K562 (cell line): ENCODE measurements around the gene NPHP1. TPM values are rescaled to one million over a fixed set of nuclear protein-coding genes. Genes with fewer than 3 reads are reported as not detected.

ENCODE experiments used
- ATAC-seq: fragments of 200-7000 bp; cut with Tn5 transposase; 3 replicates; pipeline ENCODE4 v1.9.1; 2020; ENCODE audit warnings: moderate library complexity
- BruUV-seq: library from RNA; stranded (reverse); fragments of 400-500 nt; replicated peaks from 2 replicates; lab custom pipeline; 2021; lab: Mats Ljungman, UMichigan
- CTCF ChIA-PET: fragments of 300-600 bp; formaldehyde crosslinking; extraction: SDS; loops from one replicate; lab custom pipeline; 2021; ENCODE audit warnings: low intra/inter-chr PET ratio; lab: Yijun Ruan, JAX
- POLR2A ChIA-PET: fragments of 300-600, 350-650 bp; sonication (Branson Sonifier 250); formaldehyde crosslinking; extraction: SDS; loops from one replicate; lab custom pipeline; 2021; ENCODE audit warnings: antibody characterized with exemption, inconsistent platforms; lab: Yijun Ruan, JAX
- DNase-seq, 4 experiments: peaks; one replicate each; pipeline versions ENCODE4 v3.0.0 to v3.0.0-alpha.2; 2011 to 2018; ENCODE audit warnings: low spot score in 3 of 4, mixed read lengths in 3 of 4; ENCODE audit errors: extremely low read depth in 1 of 4
- FAIRE-seq: peaks from 2 replicates; lab custom pipeline; 2011; peaks lifted over from hg19 to GRCh38; lab: Jason Lieb, UNC
- H2AFZ ChIP-seq: 2 replicates; pipeline ENCODE4 v1.6.0; 2011; ENCODE audit warnings: low read depth, low read length, control low read depth, inconsistent platforms
- H3K27ac ChIP-seq: fragments of 200-600 bp; 3 replicates; pipeline ENCODE4 v1.8.0; 2011; ENCODE audit warnings: low read depth, mild to moderate bottlenecking, control low read depth, inconsistent platforms, low read length, moderate library complexity, mixed read lengths; ENCODE audit errors: extremely low read depth
- H3K27me3 ChIP-seq, 2 experiments: fragments of 300-600 bp in 1 of 2; 2 replicates in 1 of 2; 3 replicates in 1 of 2; pipeline versions ENCODE4 v1.6.0 to v1.8.0; 2011; ENCODE audit warnings: inconsistent platforms in 2 of 2, low read length in 2 of 2, mild to moderate bottlenecking in 1 of 2, mixed read lengths in 1 of 2, moderate library complexity in 1 of 2; ENCODE audit not compliant: control insufficient read depth in 2 of 2, insufficient read depth in 2 of 2
- H3K36me3 ChIP-seq: fragments of 300-600 bp; 3 replicates; pipeline ENCODE4 v1.8.0; 2011; ENCODE audit warnings: mild to moderate bottlenecking, low read length, inconsistent platforms; ENCODE audit not compliant: control insufficient read depth, insufficient read depth
- H3K4me1 ChIP-seq, 2 experiments: fragments of 200-600 bp in 1 of 2; replicated peaks in 1 of 2; 2 replicates in 1 of 2; 3 replicates in 1 of 2; pipeline versions ENCODE4 v1.5.1 to v1.8.0; 2011; ENCODE audit warnings: inconsistent platforms in 2 of 2, low read length in 2 of 2, mild to moderate bottlenecking in 1 of 2, mixed read lengths in 1 of 2, moderate library complexity in 1 of 2; ENCODE audit not compliant: control insufficient read depth in 2 of 2, insufficient read depth in 2 of 2
- H3K4me2 ChIP-seq: 2 replicates; pipeline ENCODE4 v1.6.1; 2011; ENCODE audit warnings: low read length, control low read depth, inconsistent platforms, mixed read lengths; ENCODE audit not compliant: insufficient read depth
- H3K4me3 ChIP-seq: fragments of 200-600 bp; sonication (generic), shearing (Covaris generic); 2 replicates; pipeline ENCODE4 v1.5.1; 2016; ENCODE audit warnings: control low read depth, inconsistent platforms
- H3K79me2 ChIP-seq: fragments of 200-600 bp; 3 replicates; pipeline ENCODE4 v1.8.0; 2011; ENCODE audit warnings: low read length, inconsistent platforms; ENCODE audit not compliant: control insufficient read depth, insufficient read depth
- H3K9ac ChIP-seq, 2 experiments: 2 replicates each; pipeline versions ENCODE4 v1.6.0 to v1.6.1; 2011; ENCODE audit warnings: low read depth in 2 of 2, low read length in 2 of 2, control low read depth in 1 of 2, inconsistent platforms in 1 of 2, mild to moderate bottlenecking in 1 of 2, mixed read lengths in 1 of 2; ENCODE audit not compliant: insufficient read depth in 1 of 2
- H3K9me1 ChIP-seq: one replicate; pipeline ENCODE4 v1.6.0; 2011; ENCODE audit warnings: inconsistent platforms, mild to moderate bottlenecking, low read length, moderate library complexity; ENCODE audit not compliant: control insufficient read depth, insufficient read depth
- H3K9me3 ChIP-seq: replicated peaks from 2 replicates; pipeline ENCODE4 v1.5.1; 2011; ENCODE audit warnings: low read depth, low read length, inconsistent platforms; ENCODE audit not compliant: control insufficient read depth, insufficient read depth
- H4K20me1 ChIP-seq: replicated peaks from 2 replicates; pipeline ENCODE4 v1.6.1; 2011; ENCODE audit warnings: low read length, inconsistent platforms, mixed read lengths; ENCODE audit not compliant: control insufficient read depth, insufficient read depth
- NR2C1 ChIP-seq, 2 experiments: fragments of 450-650 bp; IDR thresholded peaks; 2 replicates each; pipeline ENCODE4 v1.6.1; 2017; ENCODE audit warnings: mild to moderate bottlenecking in 2 of 2, antibody characterized with exemption in 1 of 2, inconsistent platforms in 1 of 2, missing compliant biosample characterization in 1 of 2, missing genetic modification characterization in 1 of 2
- ZNF764 ChIP-seq: fragments of 250-450 bp; sonication (Bioruptor Pico); IDR thresholded peaks from 2 replicates; pipeline ENCODE4 v1.4.0; 2020; ENCODE audit warnings: low read depth, mild to moderate bottlenecking, moderate library complexity
- WGBS: fragments of 100-300 bp; shearing (Covaris generic); methylation state at CpG from one replicate; pipeline ENCODE4 v1.1.6; 2016; ENCODE audit warnings: low coverage, mixed read lengths; ENCODE audit not compliant: insufficient coverage; ENCODE audit errors: missing lambda C conversion rate; 5-methylcytosine and 5-hydroxymethylcytosine counted together
- in situ Hi-C: fragments of 300-500 bp; cut with MboI; formaldehyde crosslinking; loops from 4 replicates; pipeline ENCODE4 v1.15.0; 2018; ENCODE audit warnings: inconsistent platforms, mixed read lengths
- intact Hi-C: fragments of 100-400 bp; cut with micrococcal nuclease; formaldehyde crosslinking; loops from 2 replicates; pipeline ENCODE4 v1.14.2; 2022
- polyA plus RNA-seq, 8 experiments: library from polyadenylated mRNA; depleted of rRNA in 4 of 8; stranded (reverse) in 5 of 8; unstranded in 3 of 8; fragments of >200 nt; fragmentation: Nextera tagmentation in 2 of 8; fragmentation: Illumina TruSeq in 1 of 8; extraction: Ambion mirVana in 2 of 8; extraction: Trizol in 1 of 8; gene quantifications; 2 replicates each; pipeline versions ENCODE4 v1.2.1 to v1.2.3, GENCODE V29; 2011 to 2014; ENCODE audit warnings: inconsistent platforms in 1 of 8, missing spikeins in 1 of 8
- total RNA-seq, 7 experiments: library from RNA; depleted of rRNA in 6 of 7; stranded (reverse); fragments of >200 nt in 6 of 7; fragmentation: Illumina TruSeq in 2 of 7; extraction: Trizol in 2 of 7; gene quantifications; 2 replicates each; pipeline versions ENCODE4 v1.2.1 to v1.2.3, GENCODE V29; 2011 to 2021; ENCODE audit warnings: low replicate concordance in 1 of 7
- TF ChIP-seq, protein P1 (sequence below): fragments of 250-450 bp; sonication (Bioruptor Pico); IDR thresholded peaks from 2 replicates; pipeline ENCODE4 v1.8.0; 2022; ENCODE audit warnings: moderate library complexity, mild to moderate bottlenecking, inconsistent platforms
- TF ChIP-seq, protein P2 (sequence below), 3 experiments: fragments of 200-800 bp in 1 of 3; sonication (Bioruptor generic) in 1 of 3; sonication (generic) in 1 of 3; formaldehyde crosslinking in 1 of 3; IDR thresholded peaks; 2 replicates each; pipeline versions ENCODE4 v1.6.1 to v1.8.0; 2016 to 2022; ENCODE audit warnings: mild to moderate bottlenecking in 2 of 3, missing compliant biosample characterization in 2 of 3, missing genetic modification characterization in 2 of 3, missing genetic modification reagents in 1 of 3

Gene NPHP1
- total and polyA plus RNA-seq, 9 of the 15 experiments (the other 6 are each of a cell fraction or from before 2014, with no cell fraction given): 0.11 to 0.32 (median 0.20) TPM; not detected in 5

DNA sequence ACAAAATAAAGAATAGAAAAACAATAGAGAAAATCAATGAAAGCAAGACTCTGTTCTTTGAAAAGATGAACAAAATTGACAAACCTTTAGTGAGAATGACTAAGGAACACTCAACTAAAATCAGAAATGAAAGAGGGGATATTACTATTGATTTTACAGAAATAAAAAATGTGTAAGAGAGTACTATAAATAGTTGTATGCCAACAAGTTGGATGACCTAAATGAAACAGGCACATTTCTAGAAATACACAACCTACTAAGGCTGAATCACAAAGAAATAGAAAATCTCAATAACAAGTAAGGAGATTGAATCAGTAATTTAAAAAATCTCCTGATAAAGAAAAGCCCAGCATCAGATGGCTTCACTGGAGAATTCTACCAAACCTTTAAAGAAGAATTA lies 70.8 kb downstream of the NPHP1 start (continued):
- TF ChIP-seq NR2C1 (IDR thresholded peaks at IDR 0.05): no peak
- no peak for TF ChIP-seq NR2C1 (tag; IDR thresholded peaks at IDR 0.05)
- TF ChIP-seq ZNF764 (CRISPR knock-in tag): no peak

DNA sequence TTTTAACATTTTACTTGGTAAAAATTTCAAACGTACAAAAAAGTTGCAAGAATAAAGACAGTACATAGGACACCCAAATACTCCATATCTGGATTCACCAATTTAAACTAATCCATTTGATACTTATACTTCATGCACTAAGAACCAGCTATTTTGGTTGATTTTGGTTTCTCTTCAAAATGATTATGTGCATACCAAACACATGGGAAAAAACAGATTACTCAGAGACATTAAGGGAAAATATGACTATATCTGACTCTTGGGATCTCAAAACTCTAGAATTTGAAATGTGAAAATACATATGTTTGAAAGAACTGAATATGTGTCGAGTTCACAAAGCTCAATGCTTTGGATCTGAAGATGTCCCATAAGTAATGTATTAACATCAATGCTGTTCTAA lies 73.6 kb downstream of the NPHP1 start:
- Histone ChIP-seq H3K79me2 (no peaks in the 10 kb centered on the region), H3K9me1 (no peaks in the 10 kb centered on the region), H3K9me3 (no peaks in the 10 kb centered on the region), H3K27ac (no peak overlapping the region), H3K9ac (no peak overlapping the region), H3K4me1 (no peaks in the 10 kb centered on the region), H3K4me3 (no peak overlapping the region), H3K36me3 (no peaks in the 10 kb centered on the region), H3K4me2 (no peak overlapping the region), H3K27me3 (0 out of 5 replicates have a peak, but pooled peaks cover 0 to 4% of the 10 kb centered on the region in 2 experiments), H2AFZ (no peak overlapping the region), H4K20me1 (no peaks in the 10 kb centered on the region)
- FAIRE-seq: no peak
- no peak for ATAC-seq
- intact Hi-C loops (no loop called here), in situ Hi-C loops (no loop called here)
- 0% methylated on average over 2 of the region's 2 CpGs for WGBS
- no peak for DNase-seq
- ChIA-PET POLR2A (no interaction called here), CTCF (no interaction called here)
- no TSS peak for BruUV-seq
- TF ChIP-seq, protein P1, sequence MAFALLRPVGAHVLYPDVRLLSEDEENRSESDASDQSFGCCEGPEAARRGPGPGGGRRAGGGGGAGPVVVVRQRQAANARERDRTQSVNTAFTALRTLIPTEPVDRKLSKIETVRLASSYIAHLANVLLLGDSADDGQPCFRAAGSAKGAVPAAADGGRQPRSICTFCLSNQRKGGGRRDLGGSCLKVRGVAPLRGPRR (CRISPR knock-in tag): no peak
- TF ChIP-seq, protein P2, sequence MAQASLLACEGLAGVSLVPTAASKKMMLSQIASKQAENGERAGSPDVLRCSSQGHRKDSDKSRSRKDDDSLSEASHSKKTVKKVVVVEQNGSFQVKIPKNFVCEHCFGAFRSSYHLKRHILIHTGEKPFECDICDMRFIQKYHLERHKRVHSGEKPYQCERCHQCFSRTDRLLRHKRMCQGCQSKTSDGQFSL (CRISPR knock-in tag; IDR thresholded peaks at IDR 0.05): no peak
- TF ChIP-seq, protein P2 (tag; IDR thresholded peaks at IDR 0.05): no peak
